PFSK-1 (cell line): Measurements from ENCODE around the gene HDAC11.

Experiments used
- POLR2AphosphoS5 ChIP-seq: IDR thresholded peaks from 2 replicates; pipeline ENCODE4 v1.6.1; 2012; ENCODE audit warnings: low read depth, mild to moderate bottlenecking, control low read depth, low read length, moderate library complexity
- TAF1 ChIP-seq: IDR thresholded peaks from 2 replicates; pipeline ENCODE4 v1.6.1; 2012; ENCODE audit warnings: low read length, control low read depth, borderline replicate concordance; ENCODE audit not compliant: insufficient read depth
- TF ChIP-seq, protein P1 (sequence below), 2 experiments: IDR thresholded peaks; 2 replicates each; pipeline versions ENCODE4 v1.6.1 to v1.8.0; 2011 to 2012; ENCODE audit warnings: low read depth in 2 of 2, low read length in 2 of 2, control low read depth in 1 of 2, inconsistent platforms in 1 of 2, mild to moderate bottlenecking in 1 of 2, moderate library complexity in 1 of 2; ENCODE audit not compliant: insufficient read depth in 1 of 2

DNA sequence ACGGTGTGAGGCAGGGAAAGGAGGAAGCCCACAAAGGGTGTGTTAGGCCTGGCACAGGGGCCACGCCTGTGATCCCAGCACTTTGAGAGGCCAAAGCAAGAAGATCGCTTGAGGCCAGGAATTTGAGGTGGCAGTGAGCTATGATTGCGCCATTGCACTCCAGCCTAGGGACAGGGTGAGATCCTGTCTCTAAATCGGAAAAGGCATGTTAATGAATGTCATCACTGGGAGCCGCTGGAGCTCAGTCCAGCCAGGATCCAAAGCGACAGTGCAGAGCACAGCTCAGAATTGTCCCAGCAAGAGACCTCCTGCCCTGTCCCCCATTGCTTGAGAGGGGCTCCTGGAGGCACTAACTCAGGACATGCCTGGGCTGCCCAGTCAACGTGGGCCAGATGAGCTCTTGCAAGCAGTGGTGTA lies 53.8 kb downstream of the HDAC11 start:
- TF ChIP-seq POLR2AphosphoS5 (no peak), TAF1 (no peak)
- TF ChIP-seq, protein P1, sequence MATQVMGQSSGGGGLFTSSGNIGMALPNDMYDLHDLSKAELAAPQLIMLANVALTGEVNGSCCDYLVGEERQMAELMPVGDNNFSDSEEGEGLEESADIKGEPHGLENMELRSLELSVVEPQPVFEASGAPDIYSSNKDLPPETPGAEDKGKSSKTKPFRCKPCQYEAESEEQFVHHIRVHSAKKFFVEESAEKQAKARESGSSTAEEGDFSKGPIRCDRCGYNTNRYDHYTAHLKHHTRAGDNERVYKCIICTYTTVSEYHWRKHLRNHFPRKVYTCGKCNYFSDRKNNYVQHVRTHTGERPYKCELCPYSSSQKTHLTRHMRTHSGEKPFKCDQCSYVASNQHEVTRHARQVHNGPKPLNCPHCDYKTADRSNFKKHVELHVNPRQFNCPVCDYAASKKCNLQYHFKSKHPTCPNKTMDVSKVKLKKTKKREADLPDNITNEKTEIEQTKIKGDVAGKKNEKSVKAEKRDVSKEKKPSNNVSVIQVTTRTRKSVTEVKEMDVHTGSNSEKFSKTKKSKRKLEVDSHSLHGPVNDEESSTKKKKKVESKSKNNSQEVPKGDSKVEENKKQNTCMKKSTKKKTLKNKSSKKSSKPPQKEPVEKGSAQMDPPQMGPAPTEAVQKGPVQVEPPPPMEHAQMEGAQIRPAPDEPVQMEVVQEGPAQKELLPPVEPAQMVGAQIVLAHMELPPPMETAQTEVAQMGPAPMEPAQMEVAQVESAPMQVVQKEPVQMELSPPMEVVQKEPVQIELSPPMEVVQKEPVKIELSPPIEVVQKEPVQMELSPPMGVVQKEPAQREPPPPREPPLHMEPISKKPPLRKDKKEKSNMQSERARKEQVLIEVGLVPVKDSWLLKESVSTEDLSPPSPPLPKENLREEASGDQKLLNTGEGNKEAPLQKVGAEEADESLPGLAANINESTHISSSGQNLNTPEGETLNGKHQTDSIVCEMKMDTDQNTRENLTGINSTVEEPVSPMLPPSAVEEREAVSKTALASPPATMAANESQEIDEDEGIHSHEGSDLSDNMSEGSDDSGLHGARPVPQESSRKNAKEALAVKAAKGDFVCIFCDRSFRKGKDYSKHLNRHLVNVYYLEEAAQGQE (IDR thresholded peaks at IDR 0.05; ENCODE audit: insufficient read depth in 1 of 2, low read depth in 2 of 2, low read length in 2 of 2): no peak
